BJ (cell line): ENCODE measurements around the gene GLI3. TPM values are rescaled to one million over a fixed set of nuclear protein-coding genes. Genes with fewer than 3 reads are reported as not detected.

Experiments
- CTCF ChIA-PET: fragments of 350-600 bp; formaldehyde crosslinking; extraction: SDS; loops from one replicate; lab custom pipeline; 2021; ENCODE audit warnings: antibody characterized with exemption, inconsistent platforms; lab: Yijun Ruan, JAX
- POLR2A ChIA-PET: fragments of 300-600 bp; sonication (Branson Sonifier 250); formaldehyde crosslinking; extraction: SDS; loops from one replicate; lab custom pipeline; 2021; ENCODE audit warnings: antibody characterized with exemption; lab: Charles Lee
- DNase-seq: peaks from one replicate; pipeline ENCODE4 v3.0.0-alpha.2; 2011; ENCODE audit warnings: low read depth
- H3K27me3 ChIP-seq: 2 replicates; pipeline ENCODE4 v1.6.0; 2011; ENCODE audit warnings: low read length; ENCODE audit not compliant: control insufficient read depth, insufficient read depth
- H3K36me3 ChIP-seq: 2 replicates; pipeline ENCODE4 v1.5.1; 2011; ENCODE audit warnings: low read length; ENCODE audit not compliant: control insufficient read depth, insufficient read depth
- H3K4me3 ChIP-seq: 2 replicates; pipeline ENCODE4 v1.5.1; 2011; ENCODE audit warnings: low read depth, mild to moderate bottlenecking, control low read depth, low read length
- CTCF ChIP-seq: IDR thresholded peaks from 2 replicates; pipeline ENCODE4 v1.5.1; 2011; ENCODE audit warnings: low read depth, mild to moderate bottlenecking, control low read depth, inconsistent platforms, low read length, moderate library complexity; ENCODE audit not compliant: insufficient read depth
- polyA plus RNA-seq: library from polyadenylated mRNA; depleted of rRNA; stranded (reverse); fragments of >200 nt; gene quantifications from 2 replicates; pipeline ENCODE4 v1.2.3, GENCODE V29; 2011

The GLI3 gene
- polyA plus RNA-seq, 1 experiment, result 5.1 TPM

GRCh38 chr7:42155584-42156290, 81.3 kb downstream of the GLI3 start:
- Histone ChIP-seq H3K27me3 (no peaks in the 10 kb centered on the region), H3K4me3 (no peak overlapping the region), H3K36me3 (no peaks in the 10 kb centered on the region)
- POLR2A ChIA-PET, result no interaction called here
- TF ChIP-seq CTCF, result no peak
- DNase-seq, result no peak
- CTCF ChIA-PET, result interaction anchor here (0.5 to 1.0 kb wide), 3 partner anchors 11 to 27 kb away, joined by 3 to 4 read pairs (median 3); no protein-coding TSS in a partner anchor

- CTCF ChIA-PET, result interaction anchor here (1.0 kb wide), 1 partner anchor 19 kb away, joined by 3 read pairs; no protein-coding TSS in a partner anchor
- Histone ChIP-seq H3K4me3 (no peak overlapping the region), H3K36me3 (no peaks in the 10 kb centered on the region), H3K27me3 (no peaks in the 10 kb centered on the region)
- POLR2A ChIA-PET, result no interaction called here
- no peak for DNase-seq
- no peak for TF ChIP-seq CTCF
Measured at GRCh38 chr7:42154173-42154572, 82.8 kb downstream of the GLI3 start.

- Histone ChIP-seq H3K4me3 (no peak overlapping the region), H3K36me3 (no peaks in the 10 kb centered on the region), H3K27me3 (no peaks in the 10 kb centered on the region)
- no peak for DNase-seq
- TF ChIP-seq CTCF, result no peak
- POLR2A ChIA-PET, result no interaction called here
- CTCF ChIA-PET, result no interaction called here
Measured at GRCh38 chr7:42152329-42153205, 84.4 kb downstream of the GLI3 start.

GRCh38 chr7:42151309-42151708, 85.7 kb downstream of the GLI3 start:
- DNase-seq, result no peak
- POLR2A ChIA-PET, result no interaction called here
- no peak overlapping the region for H3K4me3 ChIP-seq
- TF ChIP-seq CTCF, result no peak
- H3K27me3 ChIP-seq, result no peaks in the 10 kb centered on the region
- CTCF ChIA-PET, result no interaction called here
- no peaks in the 10 kb centered on the region for H3K36me3 ChIP-seq

GRCh38 chr7:42145539-42145938, 91.5 kb downstream of the GLI3 start:
- DNase-seq, result no peak
- Histone ChIP-seq H3K27me3 (no peaks in the 10 kb centered on the region), H3K36me3 (no peaks in the 10 kb centered on the region), H3K4me3 (no peak overlapping the region)
- POLR2A ChIA-PET, result no interaction called here
- TF ChIP-seq CTCF, result no peak
- CTCF ChIA-PET, result interaction anchor here (0.8 kb wide), 1 partner anchor 13 kb away, joined by 3 read pairs; no protein-coding TSS in a partner anchor
